Parathyroid adenoma (tissue), 2 donors: ENCODE data around the gene CLSTN2.

Experiments used
- H2AFZ ChIP-seq: fragments of 300-600 bp; sonication (generic); one replicate; pipeline ENCODE4 v1.7.0; 2017; ENCODE audit warnings: antibody characterized with exemption, mild to moderate bottlenecking
- H3K27ac ChIP-seq: fragments of 300-600 bp; sonication (generic); one replicate; pipeline ENCODE4 v1.7.0; 2017
- H3K27me3 ChIP-seq: fragments of 300-600 bp; sonication (generic); one replicate; pipeline ENCODE4 v1.7.0; 2017; ENCODE audit warnings: low read length; ENCODE audit not compliant: control insufficient read depth, insufficient read depth
- H3K36me3 ChIP-seq: fragments of 300-600 bp; sonication (generic); one replicate; pipeline ENCODE4 v1.7.0; 2017; ENCODE audit warnings: low read length; ENCODE audit not compliant: control insufficient read depth, insufficient read depth
- H3K4me1 ChIP-seq: fragments of 300-600 bp; sonication (generic); one replicate; pipeline ENCODE4 v1.7.0; 2017; ENCODE audit warnings: control low read depth
- H3K4me2 ChIP-seq: fragments of 300-600 bp; sonication (generic); one replicate; pipeline ENCODE4 v1.7.0; 2017; ENCODE audit warnings: low read length
- H3K4me3 ChIP-seq: fragments of 300-600 bp; sonication (generic); one replicate; pipeline ENCODE4 v1.7.0; 2017; ENCODE audit warnings: low read depth, low read length
- H3K79me2 ChIP-seq: fragments of 300-600 bp; sonication (generic); one replicate; pipeline ENCODE4 v1.7.0; 2017; ENCODE audit warnings: control low read depth
- H3K9ac ChIP-seq: fragments of 300-600 bp; sonication (generic); one replicate; pipeline ENCODE4 v1.7.0; 2017; ENCODE audit warnings: mild to moderate bottlenecking
- H3K9me3 ChIP-seq: fragments of 300-600 bp; sonication (generic); one replicate; pipeline ENCODE4 v1.7.0; 2017; ENCODE audit warnings: low read length; ENCODE audit not compliant: control insufficient read depth
- TF ChIP-seq, protein P1 (sequence below): fragments of 300-600 bp; sonication (generic); IDR thresholded peaks from one replicate; pipeline ENCODE4 v1.7.0; 2017; ENCODE audit warnings: antibody characterized with exemption, mild to moderate bottlenecking
- donor health status: primary hyperparathyroidism.

CLSTN2 gene

DNA sequence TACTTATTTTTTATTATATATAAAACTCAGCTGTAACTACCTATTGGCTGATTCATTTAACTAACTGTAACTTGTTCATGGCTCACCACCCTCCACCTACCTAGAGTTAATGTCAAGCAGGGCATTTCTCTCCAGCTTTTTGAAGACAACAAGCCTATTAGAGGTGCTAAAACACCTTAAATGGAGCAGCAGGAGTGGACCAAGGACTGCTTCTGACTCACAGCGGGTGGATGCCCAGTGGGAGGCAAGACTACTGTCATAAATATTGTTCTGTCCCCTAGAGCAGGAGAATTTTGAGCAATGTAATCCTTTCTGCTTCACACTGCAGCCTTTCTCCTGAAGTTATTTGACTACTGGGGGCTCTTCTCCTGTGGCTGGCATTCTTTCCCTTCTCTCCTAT lies 146.9 kb downstream of the CLSTN2 start:
- Histone ChIP-seq H3K4me2 (no peak overlapping the region), H3K79me2 (no peaks in the 10 kb centered on the region), H3K4me3 (no peak overlapping the region), H3K27me3 (no peaks in the 10 kb centered on the region), H2AFZ (no peak overlapping the region), H3K9me3 (no peaks in the 10 kb centered on the region), H3K9ac (no peak overlapping the region), H3K36me3 (no peaks in the 10 kb centered on the region), H3K4me1 (no peaks in the 10 kb centered on the region), H3K27ac (no peak overlapping the region)
- TF ChIP-seq, protein P1, sequence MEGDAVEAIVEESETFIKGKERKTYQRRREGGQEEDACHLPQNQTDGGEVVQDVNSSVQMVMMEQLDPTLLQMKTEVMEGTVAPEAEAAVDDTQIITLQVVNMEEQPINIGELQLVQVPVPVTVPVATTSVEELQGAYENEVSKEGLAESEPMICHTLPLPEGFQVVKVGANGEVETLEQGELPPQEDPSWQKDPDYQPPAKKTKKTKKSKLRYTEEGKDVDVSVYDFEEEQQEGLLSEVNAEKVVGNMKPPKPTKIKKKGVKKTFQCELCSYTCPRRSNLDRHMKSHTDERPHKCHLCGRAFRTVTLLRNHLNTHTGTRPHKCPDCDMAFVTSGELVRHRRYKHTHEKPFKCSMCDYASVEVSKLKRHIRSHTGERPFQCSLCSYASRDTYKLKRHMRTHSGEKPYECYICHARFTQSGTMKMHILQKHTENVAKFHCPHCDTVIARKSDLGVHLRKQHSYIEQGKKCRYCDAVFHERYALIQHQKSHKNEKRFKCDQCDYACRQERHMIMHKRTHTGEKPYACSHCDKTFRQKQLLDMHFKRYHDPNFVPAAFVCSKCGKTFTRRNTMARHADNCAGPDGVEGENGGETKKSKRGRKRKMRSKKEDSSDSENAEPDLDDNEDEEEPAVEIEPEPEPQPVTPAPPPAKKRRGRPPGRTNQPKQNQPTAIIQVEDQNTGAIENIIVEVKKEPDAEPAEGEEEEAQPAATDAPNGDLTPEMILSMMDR: no peak

DNA sequence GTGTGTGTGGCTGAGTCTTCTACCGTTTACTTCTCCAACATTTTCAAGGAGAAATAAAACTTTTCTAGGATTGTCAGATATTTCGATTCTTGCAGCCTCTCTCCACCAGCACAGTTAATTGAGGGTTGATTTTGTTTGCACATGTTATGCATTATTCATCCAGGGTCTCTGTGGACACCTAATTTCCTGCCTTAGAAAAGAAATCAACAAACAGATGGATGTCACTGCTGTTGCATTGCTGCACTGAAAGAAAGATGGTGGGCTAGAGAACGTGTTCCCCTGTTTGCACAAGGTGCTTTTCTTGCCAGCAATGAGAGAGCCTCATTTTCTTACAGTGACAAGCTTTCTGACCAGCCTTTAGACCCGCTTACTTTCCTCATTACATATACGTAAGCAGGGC lies 150.0 kb downstream of the CLSTN2 start:
- Histone ChIP-seq H2AFZ (no peak overlapping the region), H3K9ac (no peak overlapping the region), H3K4me3 (no peak overlapping the region), H3K27ac (no peak overlapping the region), H3K9me3 (no peaks in the 10 kb centered on the region), H3K79me2 (no peaks in the 10 kb centered on the region), H3K4me2 (no peak overlapping the region), H3K36me3 (no peaks in the 10 kb centered on the region), H3K27me3 (no peaks in the 10 kb centered on the region), H3K4me1 (no peaks in the 10 kb centered on the region)
- TF ChIP-seq, protein P1: no peak

DNA sequence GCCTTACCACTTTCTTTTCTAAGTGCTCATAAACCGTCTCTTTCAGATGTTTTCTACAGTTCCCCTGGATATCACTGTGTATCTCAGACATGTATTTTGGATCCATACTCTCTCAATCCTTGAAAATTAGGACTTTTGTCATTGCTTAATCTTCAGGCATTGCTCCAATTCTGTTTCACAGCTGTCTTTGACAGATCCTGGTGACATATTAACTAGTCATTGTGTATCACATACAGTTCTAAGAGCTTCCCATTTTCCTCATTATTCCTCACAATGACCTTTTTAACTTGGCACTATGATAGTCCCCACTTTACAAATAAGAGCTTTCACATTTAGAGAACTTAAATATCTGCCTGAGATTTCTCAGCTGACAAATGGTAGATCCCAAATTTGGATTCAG lies 151.7 kb downstream of the CLSTN2 start:
- Histone ChIP-seq H3K4me3 (no peak overlapping the region), H3K27me3 (no peaks in the 10 kb centered on the region), H2AFZ (no peak overlapping the region), H3K4me2 (no peak overlapping the region), H3K79me2 (no peaks in the 10 kb centered on the region), H3K36me3 (no peaks in the 10 kb centered on the region), H3K9me3 (no peaks in the 10 kb centered on the region), H3K27ac (no peak overlapping the region), H3K4me1 (no peaks in the 10 kb centered on the region), H3K9ac (no peak overlapping the region)
- TF ChIP-seq, protein P1: no peak

DNA sequence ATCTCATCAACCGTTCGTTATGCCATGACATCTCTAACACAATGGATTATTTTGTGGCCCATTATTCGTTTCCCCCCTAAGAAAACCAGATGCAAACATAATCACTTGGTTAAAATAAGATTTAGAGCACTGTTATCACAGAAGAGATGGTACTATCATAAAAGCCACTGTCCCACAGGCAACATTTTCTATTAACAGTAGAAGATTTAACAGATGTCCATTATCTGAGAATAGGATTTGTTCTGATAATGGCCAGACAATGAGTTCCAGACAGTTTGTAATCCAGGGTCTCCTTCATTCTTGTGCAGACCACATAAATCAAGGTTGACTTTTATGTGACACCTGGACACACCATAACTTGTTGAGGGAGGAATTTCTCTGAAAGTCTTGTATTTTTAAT lies 153.1 kb downstream of the CLSTN2 start:
- Histone ChIP-seq H3K4me3 (no peak overlapping the region), H3K4me1 (no peaks in the 10 kb centered on the region), H3K4me2 (no peak overlapping the region), H3K9ac (no peak overlapping the region), H3K27ac (no peak overlapping the region), H3K79me2 (no peaks in the 10 kb centered on the region), H2AFZ (no peak overlapping the region), H3K27me3 (no peaks in the 10 kb centered on the region), H3K9me3 (no peaks in the 10 kb centered on the region), H3K36me3 (no peaks in the 10 kb centered on the region)
- TF ChIP-seq, protein P1: no peak

DNA sequence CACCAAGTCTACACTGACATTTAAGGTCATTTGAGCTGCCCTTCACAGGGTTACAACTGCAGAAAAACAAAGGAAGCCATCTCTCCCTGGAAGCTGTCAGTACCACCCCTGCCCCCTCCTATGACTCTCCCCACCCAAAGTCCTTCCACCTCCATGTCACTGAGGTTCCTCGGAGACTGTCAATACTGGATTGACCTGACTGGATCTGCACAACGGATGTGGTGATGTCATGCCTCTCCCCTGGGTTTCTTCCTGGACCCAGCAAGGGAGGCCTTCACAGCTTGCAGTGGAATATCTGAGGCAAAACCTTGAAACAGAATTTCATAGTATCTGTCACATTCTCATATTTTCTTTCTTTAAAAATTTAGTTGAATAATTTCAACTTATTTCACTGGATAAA lies 153.5 kb downstream of the CLSTN2 start:
- TF ChIP-seq, protein P1: no peak
- no peaks in the 10 kb centered on the region for H3K36me3 ChIP-seq
- no peak overlapping the region for H2AFZ ChIP-seq
- no peaks in the 10 kb centered on the region for H3K4me1 ChIP-seq
- no peak overlapping the region for H3K27ac ChIP-seq
- H3K4me2 ChIP-seq: no peak overlapping the region
- H3K9me3 ChIP-seq: no peaks in the 10 kb centered on the region
- no peaks in the 10 kb centered on the region for H3K79me2 ChIP-seq
- no peaks in the 10 kb centered on the region for H3K27me3 ChIP-seq
- no peak overlapping the region for H3K9ac ChIP-seq
- H3K4me3 ChIP-seq: no peak overlapping the region
